Medulla oblongata (tissue), 1 donor: ENCODE results near the gene ANGPTL4.
A peak's percentile ranks its signal among the peaks of the same experiment; 100 is the strongest.
"Not testable (repeated sequence)": the region's sequence is repeated elsewhere in the genome, so short reads cannot be mapped to it uniquely, and the experiment has no call there.

Source experiments
- DNase-seq: peaks from one replicate; pipeline ENCODE4 v3.0.0-alpha.2; 2015; ENCODE audit errors: extremely low spot score

ANGPTL4 gene, protein sequence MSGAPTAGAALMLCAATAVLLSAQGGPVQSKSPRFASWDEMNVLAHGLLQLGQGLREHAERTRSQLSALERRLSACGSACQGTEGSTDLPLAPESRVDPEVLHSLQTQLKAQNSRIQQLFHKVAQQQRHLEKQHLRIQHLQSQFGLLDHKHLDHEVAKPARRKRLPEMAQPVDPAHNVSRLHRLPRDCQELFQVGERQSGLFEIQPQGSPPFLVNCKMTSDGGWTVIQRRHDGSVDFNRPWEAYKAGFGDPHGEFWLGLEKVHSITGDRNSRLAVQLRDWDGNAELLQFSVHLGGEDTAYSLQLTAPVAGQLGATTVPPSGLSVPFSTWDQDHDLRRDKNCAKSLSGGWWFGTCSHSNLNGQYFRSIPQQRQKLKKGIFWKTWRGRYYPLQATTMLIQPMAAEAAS

DNA sequence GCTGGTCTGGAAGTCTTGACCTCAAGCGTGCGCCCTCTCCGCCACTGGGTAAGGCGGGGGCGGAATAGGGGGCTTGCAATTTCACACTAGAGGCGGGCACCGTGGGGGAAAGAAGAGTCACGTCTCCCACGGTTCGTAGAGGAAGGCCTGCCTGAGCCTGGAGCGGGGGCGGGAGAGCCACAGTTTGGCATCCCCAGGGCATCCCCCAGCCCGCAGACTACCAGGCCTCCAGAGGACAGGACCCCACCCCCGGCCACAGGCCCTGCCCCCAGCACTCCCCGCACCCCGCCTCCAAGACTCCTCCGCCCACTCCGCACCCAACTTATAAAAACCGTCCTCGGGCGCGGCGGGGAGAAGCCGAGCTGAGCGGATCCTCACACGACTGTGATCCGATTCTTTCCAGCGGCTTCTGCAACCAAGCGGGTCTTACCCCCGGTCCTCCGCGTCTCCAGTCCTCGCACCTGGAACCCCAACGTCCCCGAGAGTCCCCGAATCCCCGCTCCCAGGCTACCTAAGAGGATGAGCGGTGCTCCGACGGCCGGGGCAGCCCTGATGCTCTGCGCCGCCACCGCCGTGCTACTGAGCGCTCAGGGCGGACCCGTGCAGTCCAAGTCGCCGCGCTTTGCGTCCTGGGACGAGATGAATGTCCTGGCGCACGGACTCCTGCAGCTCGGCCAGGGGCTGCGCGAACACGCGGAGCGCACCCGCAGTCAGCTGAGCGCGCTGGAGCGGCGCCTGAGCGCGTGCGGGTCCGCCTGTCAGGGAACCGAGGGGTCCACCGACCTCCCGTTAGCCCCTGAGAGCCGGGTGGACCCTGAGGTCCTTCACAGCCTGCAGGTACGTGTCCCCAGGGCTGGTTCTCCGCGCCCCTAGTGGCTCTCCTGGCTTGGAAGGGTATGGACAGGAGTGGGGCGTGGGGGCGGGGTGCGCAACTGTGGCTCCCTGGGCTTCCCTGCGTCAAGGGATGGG is at the start of gene ANGPTL4:
Gene ANGPTL4, plus strand, starts transcription at position 353 of the 969 bp plus-strand sequence. Its CDS starts 167 bp downstream, at position 520.
- DNase-seq, result peak; percentile 74

DNA sequence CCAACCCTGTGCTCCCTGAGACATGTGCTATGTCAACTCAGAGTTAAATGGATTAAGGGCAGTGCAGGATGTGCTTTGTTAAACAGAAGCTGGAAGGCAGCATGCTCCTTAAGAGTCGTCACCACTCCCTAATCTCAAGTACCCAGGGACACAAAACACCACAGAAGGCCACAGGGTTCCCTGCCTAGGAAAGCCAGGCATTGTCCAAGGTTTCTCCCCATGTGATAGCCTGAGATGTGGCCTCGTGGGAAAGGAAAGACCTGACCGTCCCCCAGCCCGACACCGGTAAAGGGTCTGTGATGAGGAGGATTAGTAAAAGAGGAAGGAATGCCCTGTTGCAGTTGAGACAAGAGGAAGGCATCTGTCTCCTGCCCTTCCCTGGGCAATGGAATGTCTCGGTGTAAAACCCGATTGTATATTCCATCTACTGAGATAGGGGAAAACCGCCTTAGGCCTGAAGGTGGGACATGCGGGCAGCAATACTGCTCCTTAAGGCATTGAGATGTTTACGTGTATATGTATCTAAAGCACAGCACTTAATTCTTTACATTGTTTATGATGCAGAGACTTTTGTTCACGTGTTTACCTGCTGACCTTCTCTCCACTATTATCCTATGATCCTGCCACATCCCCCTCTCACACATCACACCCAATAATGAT is 48.8 kb upstream of the ANGPTL4 start:
- not testable (repeated sequence) for DNase-seq

DNA sequence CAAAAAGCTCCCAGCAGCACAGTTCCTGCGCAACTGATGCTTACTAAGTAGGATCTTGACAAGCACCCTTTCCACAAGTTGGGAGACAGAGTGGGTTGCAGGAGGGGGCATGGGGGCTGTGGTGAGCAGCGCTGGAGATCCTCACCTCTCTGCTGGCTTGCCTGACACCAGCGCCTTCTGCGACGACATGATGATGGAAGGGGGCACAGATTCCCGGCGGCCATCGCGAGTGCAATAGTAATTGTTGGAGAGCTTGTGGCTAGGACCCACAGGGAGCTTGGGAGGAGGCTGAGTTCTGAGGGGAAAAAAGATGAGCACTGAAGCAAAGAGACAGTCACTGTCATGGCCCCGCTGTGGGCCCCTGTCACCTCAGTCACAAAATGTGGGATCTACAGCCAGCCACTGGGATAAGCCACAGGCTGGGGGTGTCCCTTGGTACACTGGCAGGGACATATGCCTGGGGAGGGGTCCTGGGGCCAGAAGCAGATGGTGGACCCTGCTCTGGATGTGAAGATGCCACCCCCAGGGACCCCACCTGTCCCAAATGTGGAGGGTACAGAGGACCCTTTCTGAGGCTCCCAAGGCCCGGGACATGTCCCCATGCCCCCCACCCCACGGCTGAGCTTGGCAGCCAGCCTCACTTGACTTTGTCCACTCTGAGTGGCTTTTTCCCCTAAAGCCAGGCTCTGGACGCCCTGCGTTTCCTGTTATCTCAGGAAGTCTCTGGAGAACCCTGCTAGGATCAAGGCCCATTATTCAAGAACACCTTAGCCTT is 47.4 kb upstream of the ANGPTL4 start:
- no peak for DNase-seq

DNA sequence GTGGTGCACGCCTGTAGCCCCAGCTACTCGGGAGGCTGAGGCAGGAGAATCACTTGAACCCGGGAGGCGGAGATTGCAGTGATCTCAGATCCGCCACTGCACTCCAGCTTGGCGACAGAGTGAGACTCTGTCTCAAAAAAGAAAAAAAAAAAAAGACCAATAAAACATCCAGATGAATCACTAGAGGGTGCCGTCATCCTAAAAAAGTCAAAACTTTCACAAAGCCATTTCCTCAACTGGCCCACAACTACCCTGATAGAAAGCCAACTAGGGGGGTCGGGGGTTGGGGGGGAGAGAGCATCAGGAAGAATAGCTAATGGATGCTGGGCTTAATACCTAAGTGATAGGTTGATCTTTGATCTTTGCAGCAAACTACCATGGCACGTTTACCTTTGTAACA is 45.1 kb upstream of the ANGPTL4 start:
- DNase-seq, result not testable (repeated sequence)

DNA sequence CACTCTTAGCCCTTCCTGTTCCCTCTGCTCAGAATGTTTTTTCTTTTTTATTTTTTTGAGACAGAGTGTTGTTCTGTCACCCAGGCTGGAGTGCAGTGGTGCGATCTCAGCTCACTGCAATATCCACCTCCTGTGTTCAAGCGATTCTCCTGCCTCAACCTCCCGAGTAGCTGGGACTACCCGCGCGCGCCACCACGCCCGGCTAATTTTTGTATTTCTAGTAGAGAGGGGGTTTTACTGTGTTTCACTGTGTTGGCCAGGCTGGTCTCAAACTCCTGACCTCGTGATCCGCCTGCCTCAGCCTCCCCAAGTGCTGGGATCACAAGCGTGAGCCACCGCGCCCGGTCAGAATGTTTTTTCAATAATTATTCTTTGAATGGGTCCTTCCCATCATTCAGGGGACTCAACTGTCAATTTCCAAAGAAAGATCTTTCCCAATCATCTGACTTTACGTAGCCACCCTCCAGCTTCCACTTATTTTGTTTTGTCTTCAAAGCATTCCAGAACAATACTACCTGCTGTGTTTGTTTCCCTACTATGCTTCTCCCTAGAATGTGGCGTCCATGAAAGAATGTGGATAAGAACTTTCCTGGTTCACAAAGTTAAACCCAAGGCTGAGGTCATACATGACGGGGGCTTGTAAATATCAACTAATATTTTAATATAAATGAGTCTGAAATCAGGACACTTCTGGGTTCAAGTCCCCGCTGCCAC is 44.0 kb upstream of the ANGPTL4 start:
- DNase-seq, result no peak

DNA sequence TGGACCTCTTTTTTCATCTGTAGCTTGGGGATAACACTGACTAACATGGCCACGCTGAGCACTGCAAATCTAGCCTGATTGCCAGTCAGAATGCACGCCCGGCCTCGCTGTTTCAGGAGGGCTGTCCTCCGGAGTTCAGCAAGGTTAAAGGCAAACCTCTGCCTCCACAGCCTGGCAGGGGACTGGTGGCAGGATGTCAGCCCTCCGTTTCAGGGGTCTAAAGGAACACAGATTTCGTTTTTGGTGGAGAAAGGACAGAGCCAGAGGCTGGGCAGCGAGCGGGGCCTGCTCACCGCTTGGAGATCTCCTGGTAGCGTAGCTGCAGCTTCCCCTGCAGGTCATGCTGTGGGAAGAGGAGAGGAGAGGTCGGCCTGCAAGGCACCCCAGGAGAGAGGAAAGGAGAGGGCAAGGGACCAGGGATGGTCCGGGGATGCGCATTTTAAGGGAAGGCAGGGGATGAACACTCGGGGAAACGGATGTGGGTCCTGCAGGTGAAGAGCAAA is 43.3 kb upstream of the ANGPTL4 start:
- no peak for DNase-seq

DNA sequence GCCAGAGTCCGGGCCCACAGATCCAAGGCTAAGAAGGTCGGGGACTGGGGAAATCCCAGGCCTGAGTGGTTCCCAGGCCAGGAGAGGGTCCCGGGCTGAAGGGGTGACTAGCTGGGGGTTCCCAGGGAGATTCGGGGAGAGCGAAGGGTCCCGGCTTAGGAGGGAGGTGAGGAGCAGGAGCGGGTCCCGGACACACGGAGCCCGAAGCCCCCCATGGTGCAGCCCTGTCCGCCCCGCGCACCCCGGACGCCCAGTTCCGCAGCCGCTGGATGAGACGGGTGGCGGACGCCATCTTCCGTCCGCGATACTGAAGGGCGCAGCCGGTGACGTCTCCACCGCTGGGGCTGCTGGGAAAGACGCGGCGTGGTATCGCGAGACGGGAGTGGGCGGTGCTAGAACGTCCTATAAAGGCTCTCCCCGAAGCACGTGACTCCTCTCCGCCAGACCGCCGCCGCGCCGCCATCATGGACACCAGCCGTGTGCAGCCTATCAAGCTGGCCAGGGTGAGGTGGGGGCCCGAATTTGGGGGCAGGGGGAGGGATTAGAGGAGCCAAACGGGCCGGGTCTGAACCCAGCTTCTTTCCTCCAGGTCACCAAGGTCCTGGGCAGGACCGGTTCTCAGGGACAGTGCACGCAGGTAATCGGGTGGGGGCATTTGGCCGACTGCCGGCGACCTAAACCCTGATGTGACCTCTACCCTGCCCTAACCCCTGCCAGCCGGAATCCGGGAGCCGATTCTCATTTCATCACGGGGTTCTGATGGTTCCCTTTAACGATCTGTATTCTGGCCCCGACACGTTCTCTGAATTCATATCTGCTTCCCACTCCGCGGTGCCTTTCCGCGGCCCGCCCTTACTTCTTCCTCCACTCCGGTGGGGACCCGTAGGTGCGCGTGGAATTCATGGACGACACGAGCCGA is 42.6 kb upstream of the ANGPTL4 start, which contains the start of the genes NDUFA7 and RPS28:
Gene NDUFA7, minus strand, starts transcription at position 309 of the 919 bp plus-strand sequence. Its CDS starts 17 bp downstream, at position 292.
Gene RPS28, plus strand, starts transcription at position 430 of the 919 bp plus-strand sequence. Its CDS starts 35 bp downstream, at position 465.
- peak; percentile 97 for DNase-seq

DNA sequence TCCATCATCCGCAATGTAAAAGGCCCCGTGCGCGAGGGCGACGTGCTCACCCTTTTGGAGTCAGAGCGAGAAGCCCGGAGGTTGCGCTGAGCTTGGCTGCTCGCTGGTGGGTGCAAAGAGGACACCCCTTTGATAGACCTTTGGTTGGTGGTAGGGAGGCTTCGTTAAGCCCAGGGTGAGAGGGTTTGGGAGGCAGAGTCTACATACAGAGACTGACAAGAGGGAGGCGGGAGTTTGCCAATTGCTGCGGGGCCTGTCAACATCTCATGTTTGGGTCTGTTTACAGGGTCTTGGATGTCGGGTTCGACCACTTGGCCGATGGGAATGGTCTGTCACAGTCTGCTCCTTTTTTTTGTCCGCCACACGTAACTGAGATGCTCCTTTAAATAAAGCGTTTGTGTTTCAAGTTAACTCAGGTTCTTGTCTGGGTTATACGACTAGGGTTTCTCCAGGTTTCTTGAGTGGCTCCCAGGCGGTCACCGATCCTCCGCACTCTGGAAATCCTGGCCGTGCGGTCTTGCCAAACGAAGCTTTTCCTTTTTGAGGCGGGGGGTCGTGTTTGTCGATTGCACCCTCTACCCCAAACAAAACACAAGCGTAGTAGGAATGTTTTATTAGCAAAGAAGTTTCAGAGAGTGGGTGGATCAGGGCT is 41.8 kb upstream of the ANGPTL4 start:
- DNase-seq, result no peak

DNA sequence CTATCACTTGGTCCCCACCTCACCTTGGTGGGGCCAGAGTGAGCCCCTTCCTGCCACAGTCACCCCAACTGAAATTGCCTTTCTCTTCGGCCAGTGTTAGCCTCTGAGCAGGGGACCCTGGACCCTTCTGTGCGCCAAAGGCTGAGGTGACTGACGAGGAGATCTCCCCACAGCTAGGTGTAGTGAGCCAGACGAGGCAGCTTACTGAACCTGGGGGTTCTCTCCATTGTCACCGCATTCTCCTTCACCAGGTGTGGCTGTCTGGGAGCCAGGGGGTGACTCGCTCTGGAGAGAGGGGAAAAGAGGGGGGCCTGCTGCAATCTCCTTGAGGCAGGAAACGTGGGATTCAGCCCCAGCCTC is 41.3 kb upstream of the ANGPTL4 start:
- no peak for DNase-seq

DNA sequence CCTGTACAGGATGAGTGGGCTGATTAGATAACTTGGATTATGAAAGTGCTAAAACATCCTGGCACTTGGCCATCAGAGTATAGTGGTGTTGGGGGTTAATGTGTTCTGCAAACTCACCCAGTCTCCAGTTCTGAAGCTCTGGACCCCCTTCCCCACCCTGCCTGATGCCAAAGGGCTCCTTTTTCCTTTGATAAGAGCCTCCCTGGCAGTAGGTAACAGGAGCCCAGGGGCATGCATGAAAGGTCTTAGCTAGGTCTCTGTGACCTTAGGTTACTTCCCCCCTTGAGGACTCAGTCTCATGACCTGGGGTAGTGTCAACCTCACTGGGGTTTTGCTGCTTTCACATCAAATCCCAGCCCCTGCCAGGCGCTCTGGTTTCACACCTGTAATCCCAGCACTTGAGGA is 40.2 kb upstream of the ANGPTL4 start:
- DNase-seq, result no peak

DNA sequence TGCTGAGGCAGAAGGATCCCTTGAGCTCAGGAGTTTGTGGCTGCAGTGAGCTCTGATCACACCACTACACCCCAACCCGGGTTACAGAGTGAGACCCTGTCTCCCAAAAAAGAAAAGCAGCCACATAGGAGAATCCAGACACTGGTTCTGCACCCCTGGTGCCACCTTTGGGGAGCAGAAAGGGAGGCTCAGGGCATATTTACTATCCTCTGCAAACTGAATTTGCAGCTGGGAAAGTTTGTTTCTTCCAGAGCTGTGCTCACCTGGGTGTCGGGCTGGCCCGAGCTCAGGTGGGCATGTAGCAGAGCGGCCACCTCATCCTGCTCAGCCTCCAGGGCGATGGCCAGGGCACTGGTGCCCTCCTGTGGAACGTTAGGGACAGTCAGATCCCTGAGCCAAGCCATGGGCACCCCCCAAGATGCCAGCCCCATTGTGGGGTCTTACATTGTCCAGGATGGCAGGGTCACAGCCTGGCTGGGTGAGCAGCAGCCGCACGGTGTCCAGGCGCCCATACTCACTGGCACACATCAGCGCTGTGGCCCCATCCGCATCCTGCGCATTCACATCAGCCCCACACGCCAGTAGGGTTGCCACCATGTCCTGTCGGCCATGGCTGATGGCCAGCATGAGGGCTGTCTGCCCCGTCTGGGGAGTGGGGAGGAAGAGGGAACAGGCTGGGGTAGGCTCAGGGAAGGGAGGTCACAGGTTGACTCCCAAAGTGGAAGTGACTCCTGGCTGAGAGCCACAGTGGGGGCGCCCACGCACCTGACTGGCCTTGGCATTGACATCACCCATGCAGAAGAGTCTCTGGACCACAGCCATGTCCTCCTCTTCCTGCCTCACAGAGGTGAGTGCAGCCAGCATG is 39.5 kb upstream of the ANGPTL4 start:
- no peak for DNase-seq

DNA sequence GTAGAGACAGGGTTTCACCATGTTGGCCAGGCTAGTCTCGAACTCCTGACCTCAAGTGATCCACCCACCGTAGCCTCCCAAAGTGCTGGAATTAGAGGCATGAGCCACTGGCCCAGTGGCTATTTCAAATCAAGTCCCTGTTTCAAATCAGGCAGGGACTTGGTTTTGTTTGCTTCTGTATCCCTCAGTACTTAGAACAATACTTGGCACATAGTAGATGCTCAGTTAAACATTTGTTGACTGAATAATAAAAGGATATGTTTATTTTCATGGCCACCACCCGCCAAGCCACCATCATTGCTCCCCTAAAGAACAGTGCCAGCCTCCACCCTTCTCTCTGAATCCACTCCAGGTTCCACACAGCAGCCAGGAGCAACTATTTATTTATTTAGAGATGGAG is 38.5 kb upstream of the ANGPTL4 start:
- no peak for DNase-seq

DNA sequence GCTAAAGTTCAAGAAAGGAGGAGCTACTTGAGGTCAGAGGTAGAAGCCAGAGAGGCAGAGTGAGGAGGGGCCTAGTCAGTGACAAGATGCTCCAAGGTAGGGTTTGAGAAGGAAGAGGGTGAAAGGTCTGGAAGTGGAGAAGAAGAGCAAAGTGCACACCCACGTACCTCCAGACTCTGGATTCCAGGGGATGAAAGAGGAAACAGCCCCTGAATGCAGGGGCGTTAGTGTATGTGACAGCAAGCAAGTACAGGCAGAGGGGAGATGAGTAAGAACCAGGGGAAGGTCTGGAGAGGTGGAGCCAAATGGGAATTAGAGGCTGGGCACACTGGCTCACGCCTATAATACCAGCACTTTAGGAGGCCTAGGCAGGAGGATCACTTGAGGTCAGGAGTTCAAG is 34.0 kb upstream of the ANGPTL4 start:
- no peak for DNase-seq

DNA sequence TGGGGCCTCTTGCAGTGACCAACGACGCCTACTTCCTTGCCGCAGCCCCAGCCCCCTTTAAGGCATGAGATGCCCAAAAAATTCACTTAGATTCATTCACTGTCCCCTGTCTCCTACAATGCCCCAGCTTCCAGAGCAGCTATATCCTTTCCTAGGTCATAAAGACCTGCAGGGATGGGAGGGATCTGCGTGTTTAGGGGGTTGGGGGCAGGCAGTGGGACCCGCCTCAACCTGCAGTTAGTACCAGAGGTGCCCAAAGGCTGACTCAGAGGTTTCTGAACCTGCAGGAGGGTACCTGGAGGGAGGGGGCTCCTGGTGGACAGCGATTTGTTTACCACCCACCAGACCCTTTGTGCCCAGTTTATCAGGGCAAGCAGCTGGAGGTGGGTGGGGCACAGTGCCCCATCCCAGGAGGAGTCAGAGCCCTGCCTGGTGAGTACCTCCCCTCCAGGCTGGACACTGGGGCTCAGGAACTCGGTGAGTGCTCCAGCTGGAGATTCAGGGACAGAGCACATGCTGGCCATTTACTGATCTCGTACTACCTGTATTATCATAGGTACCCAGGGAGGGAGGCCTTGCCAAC is 32.6 kb upstream of the ANGPTL4 start:
- DNase-seq, result no peak

DNA sequence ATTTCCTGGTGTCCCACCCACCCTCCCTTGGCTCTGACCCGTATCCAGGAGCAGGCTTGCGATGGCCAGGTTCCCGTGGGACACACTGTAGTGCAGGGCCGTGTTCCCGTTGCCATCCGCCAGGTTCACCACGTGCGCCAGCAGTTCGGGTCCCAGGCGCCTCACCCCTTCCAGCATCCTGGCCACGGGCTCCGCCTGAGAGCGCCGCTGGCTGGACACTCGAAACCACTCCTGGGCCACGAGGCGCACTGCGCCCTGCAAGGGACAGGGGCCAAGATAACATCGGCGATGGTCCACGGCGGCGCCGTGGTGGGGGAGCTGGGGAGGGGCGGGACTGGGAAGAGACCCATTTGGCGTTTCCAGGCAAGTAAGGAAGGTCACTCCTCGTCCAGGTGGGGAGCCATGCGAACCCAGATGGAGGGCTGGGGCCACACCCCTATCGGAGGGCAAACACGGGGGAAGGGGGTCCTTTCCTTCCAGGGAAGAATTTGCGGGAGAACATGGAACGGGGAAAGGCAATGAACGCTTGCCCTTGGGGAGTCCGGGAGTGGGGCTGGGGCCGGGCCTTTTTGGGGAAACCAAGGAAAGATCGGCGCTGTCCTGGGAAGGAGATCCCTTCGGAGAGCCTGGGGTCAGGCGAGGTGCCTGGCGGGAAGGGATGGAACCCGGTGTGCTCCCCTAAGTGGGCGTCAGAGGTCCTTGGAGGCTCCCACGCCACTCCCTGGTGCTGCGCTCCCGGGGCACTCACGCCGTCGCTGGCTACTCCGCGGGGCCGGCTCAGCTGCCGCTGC is 30.8 kb upstream of the ANGPTL4 start:
- no peak for DNase-seq

DNA sequence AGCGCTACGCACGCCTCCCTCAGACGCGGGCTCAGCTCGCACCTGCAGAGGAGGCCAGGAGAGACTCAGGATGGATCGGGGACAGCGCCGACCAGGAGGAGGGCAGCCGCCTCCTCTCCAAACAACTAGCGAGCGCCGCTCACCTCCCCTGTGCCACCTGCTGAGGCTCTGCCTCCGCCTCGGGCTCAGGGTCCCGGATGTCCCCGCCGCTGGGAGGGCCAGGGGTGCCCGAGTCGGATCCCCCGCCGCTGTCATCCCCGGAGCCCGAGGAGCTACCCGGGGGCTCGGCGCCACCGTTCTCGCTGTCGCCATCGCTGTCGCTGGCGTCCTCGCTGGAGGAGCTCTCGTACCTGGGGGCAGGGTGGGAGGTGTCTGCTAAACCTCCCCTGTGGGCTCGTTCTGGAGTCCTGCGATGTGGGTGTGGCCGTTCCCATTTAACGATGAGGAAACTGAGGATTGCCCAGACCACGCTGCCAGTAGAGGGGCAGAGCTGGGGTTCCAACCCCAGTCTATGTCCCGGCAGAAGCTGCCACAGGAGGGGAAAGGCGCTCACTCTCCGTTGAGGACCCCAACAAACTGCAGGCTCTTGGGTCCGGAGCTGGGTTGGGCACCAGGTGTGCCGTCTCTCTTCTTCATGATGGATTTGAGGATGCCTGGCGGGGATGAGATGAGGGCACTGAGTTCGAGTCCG is 30.0 kb upstream of the ANGPTL4 start:
- no peak for DNase-seq
